GM23248 (cell line): ENCODE measurements around the gene CDC42SE2.
"Not testable (repeated sequence)": the region's sequence is repeated elsewhere in the genome, so short reads cannot be mapped to it uniquely, and the experiment has no call there.

Experiments
- EZH2 ChIP-seq: fragments of 200-600 bp; sonication (generic); IDR thresholded peaks from 2 replicates; pipeline ENCODE4 v1.6.1; 2018; ENCODE audit warnings: antibody characterized with exemption, mild to moderate bottlenecking; ENCODE audit not compliant: insufficient read depth, poor library complexity, severe bottlenecking
- EZH2phosphoT487 ChIP-seq: fragments of 200-600 bp; sonication (generic); IDR thresholded peaks from 2 replicates; pipeline ENCODE4 v1.6.1; 2018; ENCODE audit warnings: antibody characterized with exemption, moderate library complexity, mild to moderate bottlenecking, low read depth; ENCODE audit not compliant: insufficient read depth

DNA sequence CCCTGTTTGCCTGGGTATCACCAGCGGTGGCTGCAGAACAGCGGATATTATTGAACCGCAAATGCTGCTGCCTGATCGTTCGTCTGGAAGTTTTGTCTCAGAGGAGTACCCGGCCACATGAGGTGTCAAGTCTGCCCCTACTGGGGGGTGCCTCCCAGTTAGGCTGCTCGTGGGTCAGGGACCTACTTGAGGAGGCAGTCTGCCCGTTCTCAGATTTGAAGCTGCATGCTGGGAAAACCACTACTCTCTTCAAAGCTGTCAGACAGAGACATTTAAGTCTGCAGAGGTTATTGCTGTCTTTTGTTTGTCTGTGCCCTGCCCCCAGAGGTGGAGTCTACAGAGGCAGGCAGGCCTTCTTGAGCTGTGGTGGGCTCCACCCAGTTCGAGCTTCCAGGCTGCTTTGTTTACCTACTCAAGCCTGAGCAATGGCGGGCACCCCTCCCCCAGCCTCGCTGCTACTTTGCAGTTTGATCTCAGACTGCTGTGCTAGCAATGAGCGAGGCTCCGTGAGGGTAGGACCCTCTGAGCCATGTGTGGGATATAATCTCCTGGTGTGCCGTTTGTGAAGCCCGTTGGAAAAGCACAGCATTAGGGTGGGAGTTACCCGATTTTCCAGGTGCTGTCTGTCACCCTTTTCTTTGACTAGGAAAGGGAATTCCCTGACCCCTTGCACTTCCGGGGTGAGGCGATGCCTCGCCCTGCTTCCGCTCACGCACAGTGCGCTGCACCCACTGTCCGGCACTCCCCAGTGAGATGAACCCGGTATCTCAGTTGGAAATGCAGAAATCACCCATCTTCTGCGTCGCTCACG lies 73.6 kb downstream of the CDC42SE2 start:
- not testable (repeated sequence) for TF ChIP-seq EZH2, EZH2phosphoT487
